Measurements from ENCODE around the gene ZNF502. TPM values are rescaled to one million over a fixed set of nuclear protein-coding genes. Genes with fewer than 3 reads are reported as not detected.

Gene ZNF502
- total RNA-seq, 1 donor from 2014 or later, result 5.5 TPM

DNA sequence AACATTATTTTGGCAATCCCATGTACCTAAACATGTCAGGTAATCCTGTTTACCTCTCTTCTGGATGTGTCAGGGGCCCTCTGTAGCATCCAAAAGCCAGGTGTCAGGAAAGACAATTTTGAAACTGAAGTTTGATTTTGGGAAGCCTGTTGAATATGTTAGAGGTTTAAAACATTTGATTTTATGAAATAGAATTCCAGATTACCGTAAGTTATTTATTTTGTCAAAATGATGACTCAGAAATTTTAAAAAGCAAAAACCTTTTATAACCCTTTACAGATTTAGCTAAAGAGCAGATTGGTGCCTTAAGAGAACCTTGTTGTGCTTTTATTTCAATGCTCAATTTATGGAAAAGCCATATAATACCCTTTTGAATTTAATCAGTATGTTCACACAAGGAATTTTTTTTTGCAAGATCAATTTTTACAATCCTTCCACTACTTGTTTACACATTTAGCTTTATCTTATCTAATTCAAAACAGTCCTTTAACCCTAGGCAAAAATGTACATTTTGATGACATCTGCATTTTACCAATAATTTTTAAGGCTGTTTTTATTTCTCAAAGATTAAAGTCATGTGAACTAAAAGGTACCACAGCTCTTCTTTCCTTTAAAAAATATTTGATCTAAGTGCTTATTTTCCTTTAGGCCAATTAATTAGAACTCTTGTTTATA is 59.1 kb downstream of the ZNF502 start:
- no peak for DNase-seq (ENCODE audit: low spot score)

DNA sequence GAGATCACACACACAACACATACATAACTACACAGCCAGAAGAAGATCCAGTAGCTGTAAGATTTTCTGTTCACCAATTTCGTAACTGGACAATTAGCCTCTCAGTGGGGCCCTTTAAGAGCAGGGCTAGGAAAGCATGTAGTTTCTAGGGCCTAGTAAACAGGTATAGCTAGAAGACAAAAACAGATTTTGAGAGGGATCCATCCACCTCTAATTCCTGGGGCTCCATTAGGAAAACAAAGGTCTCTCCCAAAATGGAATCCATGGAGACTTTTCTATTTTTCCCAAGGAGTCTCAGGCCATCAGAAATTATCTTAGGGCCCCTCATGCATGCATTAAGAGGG is 59.6 kb downstream of the ZNF502 start:
- DNase-seq (ENCODE audit: low spot score), result no peak

Other genes with a start within 250 kb of the ZNF502 start
- gene ZNF445, start 235.0 kb upstream of the ZNF502 start, total RNA-seq, result 28.0 TPM
- 6.4 TPM for gene ZKSCAN7, start 157.5 kb upstream of the ZNF502 start, total RNA-seq
- gene ZNF660, start 127.7 kb upstream of the ZNF502 start, total RNA-seq, result 5.6 TPM
- gene ZNF197, start 87.6 kb upstream of the ZNF502 start, total RNA-seq, result 17.5 TPM
- 8.4 TPM for gene ZNF35, start 63.9 kb upstream of the ZNF502 start, total RNA-seq
- gene ZNF501, start 17.0 kb downstream of the ZNF502 start, total RNA-seq, result 5.6 TPM
- 25.8 TPM for gene KIAA1143, start 49.0 kb downstream of the ZNF502 start, total RNA-seq
- 1.7 TPM for gene KIF15, start 49.1 kb downstream of the ZNF502 start, total RNA-seq
- 22.0 TPM for gene TMEM42, start 149.3 kb downstream of the ZNF502 start, total RNA-seq
- gene TGM4, start 161.9 kb downstream of the ZNF502 start, total RNA-seq, result not detected